WTC11 (cell line): Measurements from ENCODE around the gene MID2. TPM values are rescaled to one million over a fixed set of nuclear protein-coding genes. Genes with fewer than 3 reads are reported as not detected.

Experiments used
- ATAC-seq: fragments of 200-7000 bp; cut with Tn5 transposase; 2 replicates; pipeline ENCODE4 v1.10.0; 2021; ENCODE audit warnings: mild to moderate bottlenecking, moderate library complexity
- CTCF ChIA-PET: fragments of 300-600 bp; sonication (Branson Sonifier 250); formaldehyde crosslinking; loops from one replicate; lab custom pipeline; 2021; ENCODE audit warnings: antibody characterized with exemption; lab: Charles Lee
- POLR2A ChIA-PET: fragments of 350-600 bp; sonication (Branson Sonifier 250); formaldehyde crosslinking; loops from one replicate; lab custom pipeline; 2021; ENCODE audit warnings: antibody characterized with exemption; lab: Charles Lee
- DNase-seq: peaks from one replicate; pipeline ENCODE4 v3.0.0; 2021; ENCODE audit warnings: low spot score
- H3K27ac Mint-ChIP-seq: 2 replicates; pipeline ENCODE4 v1.8.0; 2021; ENCODE audit warnings: mixed read lengths
- H3K27me3 Mint-ChIP-seq: 2 replicates; pipeline ENCODE4 v1.8.0; 2021; ENCODE audit warnings: low read depth, mild to moderate bottlenecking, moderate library complexity, mixed read lengths
- H3K36me3 Mint-ChIP-seq: 2 replicates; pipeline ENCODE4 v1.8.0; 2021; ENCODE audit warnings: mixed read lengths
- H3K4me1 Mint-ChIP-seq: 2 replicates; pipeline ENCODE4 v1.8.0; 2022; ENCODE audit warnings: mixed read lengths
- H3K4me3 Mint-ChIP-seq: 2 replicates; pipeline ENCODE4 v1.8.0; 2021; ENCODE audit warnings: mild to moderate bottlenecking, moderate library complexity, mixed read lengths
- H3K9me3 Mint-ChIP-seq: 2 replicates; pipeline ENCODE4 v1.8.0; 2021; ENCODE audit warnings: mixed read lengths
- ESRRA ChIP-seq: sonication (generic); formaldehyde crosslinking; IDR thresholded peaks from 2 replicates; pipeline ENCODE4 v1.8.1; 2022; ENCODE audit warnings: mild to moderate bottlenecking, missing genetic modification reagents, borderline replicate concordance
- ETV6 ChIP-seq: sonication (generic); formaldehyde crosslinking; IDR thresholded peaks from 2 replicates; pipeline ENCODE4 v1.8.1; 2022; ENCODE audit warnings: mild to moderate bottlenecking, missing genetic modification reagents
- FOXP1 ChIP-seq: sonication (generic); formaldehyde crosslinking; IDR thresholded peaks from 2 replicates; pipeline ENCODE4 v1.8.0; 2022; ENCODE audit warnings: missing genetic modification reagents, mild to moderate bottlenecking, moderate library complexity, borderline replicate concordance
- GABPB1 ChIP-seq: sonication (generic); formaldehyde crosslinking; IDR thresholded peaks from 2 replicates; pipeline ENCODE4 v1.8.1; 2023; ENCODE audit warnings: mild to moderate bottlenecking, missing genetic modification reagents
- NFYB ChIP-seq: sonication (generic); formaldehyde crosslinking; conservative IDR thresholded peaks from 2 replicates; pipeline ENCODE4 v1.8.0; 2022; ENCODE audit warnings: low read depth, missing genetic modification reagents
- NR2C2 ChIP-seq: sonication (generic); formaldehyde crosslinking; IDR thresholded peaks from 2 replicates; pipeline ENCODE4 v1.8.0; 2022; ENCODE audit warnings: mild to moderate bottlenecking, missing genetic modification reagents
- NR3C1 ChIP-seq: sonication (generic); formaldehyde crosslinking; conservative IDR thresholded peaks from 2 replicates; pipeline ENCODE4 v1.8.1; 2023; ENCODE audit warnings: low read depth, mild to moderate bottlenecking, missing genetic modification reagents
- TEAD4 ChIP-seq: sonication (generic); formaldehyde crosslinking; IDR thresholded peaks from 2 replicates; pipeline ENCODE4 v1.8.0; 2022; ENCODE audit warnings: mild to moderate bottlenecking, missing genetic modification reagents
- TP53 ChIP-seq: sonication (generic); formaldehyde crosslinking; IDR thresholded peaks from 2 replicates; pipeline ENCODE4 v1.8.1; 2023; ENCODE audit warnings: mild to moderate bottlenecking, missing genetic modification reagents
- ZNF138 ChIP-seq: sonication (generic); formaldehyde crosslinking; conservative IDR thresholded peaks from 2 replicates; pipeline ENCODE4 v1.8.1; 2022; ENCODE audit warnings: mild to moderate bottlenecking, moderate library complexity, missing genetic modification reagents
- ZNF219 ChIP-seq: sonication (generic); formaldehyde crosslinking; IDR thresholded peaks from 2 replicates; pipeline ENCODE4 v1.8.0; 2023; ENCODE audit warnings: missing genetic modification reagents, mild to moderate bottlenecking, borderline replicate concordance
- ZNF396 ChIP-seq: fragments of 250-450 bp; sonication (Bioruptor Pico); IDR thresholded peaks from 2 replicates; pipeline ENCODE4 v1.8.0; 2021; ENCODE audit warnings: mild to moderate bottlenecking, moderate library complexity, borderline replicate concordance
- ZNF423 ChIP-seq: fragments of 250-450 bp; sonication (Bioruptor Pico); IDR thresholded peaks from 2 replicates; pipeline ENCODE4 v2.1.2; 2022; ENCODE audit warnings: mild to moderate bottlenecking, moderate library complexity
- total RNA-seq: library from RNA; stranded (reverse); gene quantifications from 3 replicates; pipeline ENCODE4 v1.2.3, GENCODE V29; 2021
- TF ChIP-seq, protein P1 (sequence below): sonication (generic); formaldehyde crosslinking; IDR thresholded peaks from 2 replicates; pipeline ENCODE4 v1.8.1; 2023; ENCODE audit warnings: mild to moderate bottlenecking, moderate library complexity, missing genetic modification reagents
- TF ChIP-seq, protein P2 (sequence below): fragments of 250-450 bp; sonication (Bioruptor Pico); IDR thresholded peaks from 2 replicates; pipeline ENCODE4 v2.1.2; 2022; ENCODE audit warnings: mild to moderate bottlenecking, moderate library complexity
- TF ChIP-seq, protein P3 (sequence below): sonication (generic); formaldehyde crosslinking; IDR thresholded peaks from 2 replicates; pipeline ENCODE4 v1.8.1; 2022; ENCODE audit warnings: mild to moderate bottlenecking, moderate library complexity, missing genetic modification reagents
- TF ChIP-seq, protein P4 (sequence below): sonication (generic); formaldehyde crosslinking; IDR thresholded peaks from 2 replicates; pipeline ENCODE4 v1.8.1; 2023; ENCODE audit warnings: mild to moderate bottlenecking, missing genetic modification reagents
- TF ChIP-seq, protein P5 (sequence below): sonication (generic); formaldehyde crosslinking; IDR thresholded peaks from 2 replicates; pipeline ENCODE4 v1.8.0; 2022; ENCODE audit warnings: mild to moderate bottlenecking, missing genetic modification reagents
- TF ChIP-seq, protein P6 (sequence below): sonication (generic); formaldehyde crosslinking; conservative IDR thresholded peaks from 2 replicates; pipeline ENCODE4 v1.8.1; 2023; ENCODE audit warnings: mild to moderate bottlenecking, low read depth, missing genetic modification reagents, moderate library complexity

The MID2 gene
- total RNA-seq, 1 experiment from 2014 or later: 6.4 TPM

DNA sequence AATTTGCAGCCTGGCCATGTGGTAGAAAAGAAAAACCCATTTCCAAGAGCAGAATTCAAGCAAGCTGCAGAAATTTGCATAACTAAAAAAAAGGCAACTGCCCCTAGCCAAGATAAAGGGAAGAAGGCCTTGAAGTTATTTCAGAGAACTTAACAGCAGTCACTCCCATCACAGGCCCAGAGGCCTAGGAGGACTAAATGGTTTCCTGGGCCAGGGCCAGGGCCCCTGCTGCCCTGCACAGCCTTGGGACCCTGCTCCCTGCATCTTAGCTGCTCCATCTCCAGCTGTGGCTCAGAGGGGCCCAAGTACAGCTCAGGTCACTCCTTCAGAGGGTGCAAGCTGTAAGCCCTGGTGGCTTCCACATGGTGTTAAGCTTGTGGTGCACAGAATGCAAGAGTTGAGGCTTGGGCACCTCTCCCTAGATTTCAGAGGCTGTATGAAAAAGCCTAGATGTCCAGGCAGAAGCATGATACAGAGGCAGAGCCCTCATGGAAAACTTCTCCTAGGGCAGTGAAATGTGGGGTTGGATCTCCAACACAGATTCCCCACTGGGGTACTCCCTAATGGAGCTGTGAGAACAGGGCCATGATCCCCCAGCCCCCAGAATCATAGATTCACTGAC, 6.7 kb upstream of the MID2 start (continued):
- TF ChIP-seq NR2C2 (CRISPR knock-in tag) (no peak), TP53 (CRISPR knock-in tag) (no peak), ZNF423 (no peak)
- TF ChIP-seq, protein P1, sequence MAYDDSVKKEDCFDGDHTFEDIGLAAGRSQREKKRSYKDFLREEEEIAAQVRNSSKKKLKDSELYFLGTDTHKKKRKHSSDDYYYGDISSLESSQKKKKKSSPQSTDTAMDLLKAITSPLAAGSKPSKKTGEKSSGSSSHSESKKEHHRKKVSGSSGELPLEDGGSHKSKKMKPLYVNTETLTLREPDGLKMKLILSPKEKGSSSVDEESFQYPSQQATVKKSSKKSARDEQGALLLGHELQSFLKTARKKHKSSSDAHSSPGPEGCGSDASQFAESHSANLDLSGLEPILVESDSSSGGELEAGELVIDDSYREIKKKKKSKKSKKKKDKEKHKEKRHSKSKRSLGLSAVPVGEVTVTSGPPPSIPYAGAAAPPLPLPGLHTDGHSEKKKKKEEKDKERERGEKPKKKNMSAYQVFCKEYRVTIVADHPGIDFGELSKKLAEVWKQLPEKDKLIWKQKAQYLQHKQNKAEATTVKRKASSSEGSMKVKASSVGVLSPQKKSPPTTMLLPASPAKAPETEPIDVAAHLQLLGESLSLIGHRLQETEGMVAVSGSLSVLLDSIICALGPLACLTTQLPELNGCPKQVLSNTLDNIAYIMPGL (CRISPR knock-in tag): no peak
- TF ChIP-seq, protein P2, sequence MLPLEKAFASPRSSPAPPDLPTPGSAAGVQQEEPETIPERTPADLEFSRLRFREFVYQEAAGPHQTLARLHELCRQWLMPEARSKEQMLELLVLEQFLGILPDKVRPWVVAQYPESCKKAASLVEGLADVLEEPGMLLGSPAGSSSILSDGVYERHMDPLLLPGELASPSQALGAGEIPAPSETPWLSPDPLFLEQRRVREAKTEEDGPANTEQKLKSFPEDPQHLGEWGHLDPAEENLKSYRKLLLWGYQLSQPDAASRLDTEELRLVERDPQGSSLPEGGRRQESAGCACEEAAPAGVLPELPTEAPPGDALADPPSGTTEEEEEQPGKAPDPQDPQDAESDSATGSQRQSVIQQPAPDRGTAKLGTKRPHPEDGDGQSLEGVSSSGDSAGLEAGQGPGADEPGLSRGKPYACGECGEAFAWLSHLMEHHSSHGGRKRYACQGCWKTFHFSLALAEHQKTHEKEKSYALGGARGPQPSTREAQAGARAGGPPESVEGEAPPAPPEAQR (CRISPR knock-in tag): no peak
- TF ChIP-seq, all 79 proteins: peak for 0

DNA sequence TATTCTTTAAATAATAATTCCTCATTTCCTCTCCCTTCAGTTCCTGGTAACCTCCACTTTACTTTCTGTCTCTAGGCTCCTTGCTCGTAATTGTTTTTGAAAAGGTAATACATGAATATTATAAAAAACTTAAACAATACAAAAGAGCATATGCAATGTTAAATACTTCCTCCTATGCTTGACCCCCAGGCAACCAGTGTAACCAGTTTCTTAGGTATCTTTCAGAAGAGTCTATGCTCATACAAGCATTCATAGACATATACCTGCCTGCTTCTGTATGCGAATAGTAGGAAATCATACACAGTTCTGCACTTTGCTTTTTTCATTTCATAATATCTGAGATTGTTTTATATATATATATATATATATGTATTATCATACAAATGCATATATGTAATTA, 2.6 kb upstream of the MID2 start:
- TF ChIP-seq, protein P3, sequence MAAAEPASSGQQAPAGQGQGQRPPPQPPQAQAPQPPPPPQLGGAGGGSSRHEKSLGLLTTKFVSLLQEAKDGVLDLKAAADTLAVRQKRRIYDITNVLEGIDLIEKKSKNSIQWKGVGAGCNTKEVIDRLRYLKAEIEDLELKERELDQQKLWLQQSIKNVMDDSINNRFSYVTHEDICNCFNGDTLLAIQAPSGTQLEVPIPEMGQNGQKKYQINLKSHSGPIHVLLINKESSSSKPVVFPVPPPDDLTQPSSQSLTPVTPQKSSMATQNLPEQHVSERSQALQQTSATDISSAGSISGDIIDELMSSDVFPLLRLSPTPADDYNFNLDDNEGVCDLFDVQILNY (CRISPR knock-in tag): no peak
- TF ChIP-seq NR2C2 (CRISPR knock-in tag) (no peak), ZNF219 (CRISPR knock-in tag) (no peak), ZNF396 (CRISPR knock-in tag) (no peak), TEAD4 (CRISPR knock-in tag) (no peak), ETV6 (no peak), NR3C1 (CRISPR knock-in tag) (no peak), NFYB (CRISPR knock-in tag) (no peak), ZNF138 (CRISPR knock-in tag) (no peak), ESRRA (CRISPR knock-in tag) (no peak), FOXP1 (CRISPR knock-in tag) (no peak), GABPB1 (CRISPR knock-in tag) (no peak)
- TF ChIP-seq, protein P4, sequence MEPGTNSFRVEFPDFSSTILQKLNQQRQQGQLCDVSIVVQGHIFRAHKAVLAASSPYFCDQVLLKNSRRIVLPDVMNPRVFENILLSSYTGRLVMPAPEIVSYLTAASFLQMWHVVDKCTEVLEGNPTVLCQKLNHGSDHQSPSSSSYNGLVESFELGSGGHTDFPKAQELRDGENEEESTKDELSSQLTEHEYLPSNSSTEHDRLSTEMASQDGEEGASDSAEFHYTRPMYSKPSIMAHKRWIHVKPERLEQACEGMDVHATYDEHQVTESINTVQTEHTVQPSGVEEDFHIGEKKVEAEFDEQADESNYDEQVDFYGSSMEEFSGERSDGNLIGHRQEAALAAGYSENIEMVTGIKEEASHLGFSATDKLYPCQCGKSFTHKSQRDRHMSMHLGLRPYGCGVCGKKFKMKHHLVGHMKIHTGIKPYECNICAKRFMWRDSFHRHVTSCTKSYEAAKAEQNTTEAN (CRISPR knock-in tag): no peak
- TF ChIP-seq, protein P5, sequence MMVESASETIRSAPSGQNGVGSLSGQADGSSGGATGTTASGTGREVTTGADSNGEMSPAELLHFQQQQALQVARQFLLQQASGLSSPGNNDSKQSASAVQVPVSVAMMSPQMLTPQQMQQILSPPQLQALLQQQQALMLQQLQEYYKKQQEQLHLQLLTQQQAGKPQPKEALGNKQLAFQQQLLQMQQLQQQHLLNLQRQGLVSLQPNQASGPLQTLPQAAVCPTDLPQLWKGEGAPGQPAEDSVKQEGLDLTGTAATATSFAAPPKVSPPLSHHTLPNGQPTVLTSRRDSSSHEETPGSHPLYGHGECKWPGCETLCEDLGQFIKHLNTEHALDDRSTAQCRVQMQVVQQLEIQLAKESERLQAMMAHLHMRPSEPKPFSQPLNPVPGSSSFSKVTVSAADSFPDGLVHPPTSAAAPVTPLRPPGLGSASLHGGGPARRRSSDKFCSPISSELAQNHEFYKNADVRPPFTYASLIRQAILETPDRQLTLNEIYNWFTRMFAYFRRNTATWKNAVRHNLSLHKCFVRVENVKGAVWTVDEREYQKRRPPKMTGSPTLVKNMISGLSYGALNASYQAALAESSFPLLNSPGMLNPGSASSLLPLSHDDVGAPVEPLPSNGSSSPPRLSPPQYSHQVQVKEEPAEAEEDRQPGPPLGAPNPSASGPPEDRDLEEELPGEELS (CRISPR knock-in tag): no peak
- TF ChIP-seq, protein P6, sequence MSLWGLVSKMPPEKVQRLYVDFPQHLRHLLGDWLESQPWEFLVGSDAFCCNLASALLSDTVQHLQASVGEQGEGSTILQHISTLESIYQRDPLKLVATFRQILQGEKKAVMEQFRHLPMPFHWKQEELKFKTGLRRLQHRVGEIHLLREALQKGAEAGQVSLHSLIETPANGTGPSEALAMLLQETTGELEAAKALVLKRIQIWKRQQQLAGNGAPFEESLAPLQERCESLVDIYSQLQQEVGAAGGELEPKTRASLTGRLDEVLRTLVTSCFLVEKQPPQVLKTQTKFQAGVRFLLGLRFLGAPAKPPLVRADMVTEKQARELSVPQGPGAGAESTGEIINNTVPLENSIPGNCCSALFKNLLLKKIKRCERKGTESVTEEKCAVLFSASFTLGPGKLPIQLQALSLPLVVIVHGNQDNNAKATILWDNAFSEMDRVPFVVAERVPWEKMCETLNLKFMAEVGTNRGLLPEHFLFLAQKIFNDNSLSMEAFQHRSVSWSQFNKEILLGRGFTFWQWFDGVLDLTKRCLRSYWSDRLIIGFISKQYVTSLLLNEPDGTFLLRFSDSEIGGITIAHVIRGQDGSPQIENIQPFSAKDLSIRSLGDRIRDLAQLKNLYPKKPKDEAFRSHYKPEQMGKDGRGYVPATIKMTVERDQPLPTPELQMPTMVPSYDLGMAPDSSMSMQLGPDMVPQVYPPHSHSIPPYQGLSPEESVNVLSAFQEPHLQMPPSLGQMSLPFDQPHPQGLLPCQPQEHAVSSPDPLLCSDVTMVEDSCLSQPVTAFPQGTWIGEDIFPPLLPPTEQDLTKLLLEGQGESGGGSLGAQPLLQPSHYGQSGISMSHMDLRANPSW (CRISPR knock-in tag): no peak
- Mint-ChIP-seq H3K9me3 (peaks cover 11% of the 10 kb centered on the region), H3K36me3 (peaks cover 3% of the 10 kb centered on the region; the same call in 1 of the 2 replicates), H3K4me1 (peaks cover 14% of the 10 kb centered on the region), H3K4me3 (no peak overlapping the region), H3K27me3 (peaks cover 37% of the 10 kb centered on the region), H3K27ac (no peak overlapping the region)
- ChIA-PET POLR2A (no interaction called here), CTCF (no interaction called here)
- DNase-seq (no peak), ATAC-seq (no peak)
